Mesothelial cell of epicardium (in vitro differentiated cells): Measurements from ENCODE around the gene REPIN1. TPM values are rescaled to one million over a fixed set of nuclear protein-coding genes. Genes with fewer than 3 reads are reported as not detected.

ENCODE experiments used
- DNase-seq, 2 experiments: peaks; one replicate each; pipeline ENCODE4 v3.0.0; 2021; ENCODE audit warnings: low spot score in 2 of 2; ENCODE audit not compliant: unreplicated experiment in 2 of 2
- H3K27ac Mint-ChIP-seq: 2 replicates; pipeline ENCODE4 v1.8.0; 2021; ENCODE audit warnings: mixed read lengths
- H3K27me3 Mint-ChIP-seq: 2 replicates; pipeline ENCODE4 v1.8.0; 2021; ENCODE audit warnings: low read depth, mixed read lengths
- H3K36me3 Mint-ChIP-seq: 2 replicates; pipeline ENCODE4 v1.8.0; 2021; ENCODE audit warnings: mixed read lengths
- H3K4me1 Mint-ChIP-seq: 2 replicates; pipeline ENCODE4 v1.8.0; 2021; ENCODE audit warnings: mixed read lengths
- H3K4me3 Mint-ChIP-seq: 2 replicates; pipeline ENCODE4 v1.8.0; 2021; ENCODE audit warnings: mild to moderate bottlenecking, moderate library complexity, mixed read lengths
- H3K9me3 Mint-ChIP-seq: 2 replicates; pipeline ENCODE4 v1.8.0; 2021; ENCODE audit warnings: mixed read lengths
- total RNA-seq: library from RNA; stranded (reverse); gene quantifications from 3 replicates; pipeline ENCODE4 v1.2.1, GENCODE V29; 2021
- TF ChIP-seq, protein P1 (sequence below): fragments of 200-600 bp; sonication (generic); IDR thresholded peaks from one replicate; pipeline ENCODE4 v1.5.0; 2021; ENCODE audit warnings: antibody characterized with exemption; ENCODE audit not compliant: unreplicated experiment

The REPIN1 gene
- total RNA-seq, 1 donor from 2014 or later = 148 TPM

DNA sequence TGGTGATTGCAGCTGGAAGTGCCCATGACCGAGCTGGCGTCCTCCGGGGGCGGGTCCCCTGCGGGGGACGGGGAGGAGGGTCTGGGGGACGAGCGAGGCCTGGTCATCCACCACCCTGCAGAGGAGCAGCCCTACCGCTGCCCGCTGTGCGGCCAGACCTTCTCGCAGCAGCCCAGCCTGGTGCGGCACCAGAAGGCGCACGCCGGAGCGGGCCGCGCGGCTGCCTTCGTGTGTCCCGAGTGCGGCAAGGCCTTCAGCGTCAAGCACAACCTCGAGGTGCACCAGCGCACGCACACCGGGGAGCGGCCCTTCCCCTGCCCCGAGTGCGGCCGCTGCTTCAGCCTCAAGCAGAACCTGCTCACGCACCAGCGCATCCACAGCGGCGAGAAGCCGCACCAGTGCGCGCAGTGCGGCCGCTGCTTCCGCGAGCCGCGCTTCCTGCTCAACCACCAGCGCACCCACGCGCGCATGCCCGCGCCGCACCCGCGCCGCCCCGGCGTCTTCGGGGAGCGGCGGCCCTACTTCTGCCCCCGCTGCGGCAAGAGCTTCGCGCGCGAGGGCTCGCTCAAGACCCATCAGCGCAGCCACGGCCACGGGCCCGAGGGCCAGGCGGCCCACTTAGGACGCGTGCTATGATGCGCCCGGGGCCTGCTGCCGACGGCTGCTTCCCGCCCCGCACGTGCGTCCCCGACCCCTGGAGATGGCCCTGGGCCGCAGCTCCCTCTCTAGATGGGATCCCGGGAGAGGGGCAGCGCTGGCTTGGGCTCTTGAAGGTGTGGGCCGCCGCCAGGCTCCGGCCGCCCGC lies 39.2 kb downstream of the REPIN1 start:
- TF ChIP-seq, protein P1, sequence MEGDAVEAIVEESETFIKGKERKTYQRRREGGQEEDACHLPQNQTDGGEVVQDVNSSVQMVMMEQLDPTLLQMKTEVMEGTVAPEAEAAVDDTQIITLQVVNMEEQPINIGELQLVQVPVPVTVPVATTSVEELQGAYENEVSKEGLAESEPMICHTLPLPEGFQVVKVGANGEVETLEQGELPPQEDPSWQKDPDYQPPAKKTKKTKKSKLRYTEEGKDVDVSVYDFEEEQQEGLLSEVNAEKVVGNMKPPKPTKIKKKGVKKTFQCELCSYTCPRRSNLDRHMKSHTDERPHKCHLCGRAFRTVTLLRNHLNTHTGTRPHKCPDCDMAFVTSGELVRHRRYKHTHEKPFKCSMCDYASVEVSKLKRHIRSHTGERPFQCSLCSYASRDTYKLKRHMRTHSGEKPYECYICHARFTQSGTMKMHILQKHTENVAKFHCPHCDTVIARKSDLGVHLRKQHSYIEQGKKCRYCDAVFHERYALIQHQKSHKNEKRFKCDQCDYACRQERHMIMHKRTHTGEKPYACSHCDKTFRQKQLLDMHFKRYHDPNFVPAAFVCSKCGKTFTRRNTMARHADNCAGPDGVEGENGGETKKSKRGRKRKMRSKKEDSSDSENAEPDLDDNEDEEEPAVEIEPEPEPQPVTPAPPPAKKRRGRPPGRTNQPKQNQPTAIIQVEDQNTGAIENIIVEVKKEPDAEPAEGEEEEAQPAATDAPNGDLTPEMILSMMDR = no peak
- no peak for DNase-seq
- Mint-ChIP-seq H3K27me3 (no peaks in the 10 kb centered on the region), H3K9me3 (no peaks in the 10 kb centered on the region), H3K4me3 (no peak overlapping the region), H3K4me1 (peaks cover 33% of the 10 kb centered on the region), H3K27ac (no peak overlapping the region), H3K36me3 (peaks cover 7% of the 10 kb centered on the region)

DNA sequence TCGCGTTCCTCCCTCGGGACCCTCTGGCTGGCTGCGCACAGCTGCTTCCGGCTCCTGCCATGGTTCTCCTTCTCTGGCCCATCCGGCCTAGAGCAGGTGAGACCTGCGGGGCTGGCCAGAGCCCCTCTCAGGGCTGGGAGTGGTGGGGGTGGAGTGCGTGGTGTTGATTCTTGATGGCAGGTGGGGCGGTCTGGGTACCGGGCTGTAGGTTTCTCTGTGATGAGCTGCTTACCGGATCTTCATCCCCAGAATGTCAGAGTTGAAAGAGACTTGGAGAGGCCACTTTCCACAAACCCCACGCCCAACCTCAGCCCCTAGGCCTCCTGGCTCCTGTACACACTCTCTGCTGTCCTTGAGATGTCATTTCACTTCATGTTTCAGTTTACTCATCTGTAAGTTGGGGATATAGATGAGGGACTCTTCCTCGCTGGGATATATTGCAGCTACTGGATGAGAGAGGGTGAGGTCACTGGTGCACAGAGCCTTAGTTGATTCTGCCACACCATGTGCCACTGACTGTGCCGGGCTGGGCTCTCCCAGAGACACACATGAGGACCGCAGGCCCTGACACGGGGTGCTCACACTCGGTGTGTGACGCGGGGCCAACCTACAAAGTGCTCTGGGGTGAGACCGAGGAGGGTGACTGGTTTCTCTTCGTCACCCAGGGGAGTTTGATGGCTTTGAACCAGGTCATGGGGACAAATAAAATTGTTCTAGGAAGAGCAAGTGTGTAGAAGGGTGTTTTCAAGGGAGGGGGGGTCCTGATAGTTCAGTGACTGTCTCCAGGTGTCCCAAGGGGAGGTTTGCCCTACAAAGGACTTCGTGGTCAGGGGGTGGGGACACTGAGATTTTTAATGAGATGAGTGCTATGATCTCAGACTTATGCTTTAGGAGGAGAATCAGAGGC lies 40.0 kb downstream of the REPIN1 start:
- no peaks in the 10 kb centered on the region for H3K27me3 Mint-ChIP-seq
- H3K27ac Mint-ChIP-seq = peak overlapping the region; percentile 64
- no peak for DNase-seq
- TF ChIP-seq, protein P1 = no peak
- H3K4me3 Mint-ChIP-seq = no peak overlapping the region
- H3K9me3 Mint-ChIP-seq = no peaks in the 10 kb centered on the region
- H3K36me3 Mint-ChIP-seq = peaks cover 7% of the 10 kb centered on the region
- peaks cover 27% of the 10 kb centered on the region for H3K4me1 Mint-ChIP-seq

DNA sequence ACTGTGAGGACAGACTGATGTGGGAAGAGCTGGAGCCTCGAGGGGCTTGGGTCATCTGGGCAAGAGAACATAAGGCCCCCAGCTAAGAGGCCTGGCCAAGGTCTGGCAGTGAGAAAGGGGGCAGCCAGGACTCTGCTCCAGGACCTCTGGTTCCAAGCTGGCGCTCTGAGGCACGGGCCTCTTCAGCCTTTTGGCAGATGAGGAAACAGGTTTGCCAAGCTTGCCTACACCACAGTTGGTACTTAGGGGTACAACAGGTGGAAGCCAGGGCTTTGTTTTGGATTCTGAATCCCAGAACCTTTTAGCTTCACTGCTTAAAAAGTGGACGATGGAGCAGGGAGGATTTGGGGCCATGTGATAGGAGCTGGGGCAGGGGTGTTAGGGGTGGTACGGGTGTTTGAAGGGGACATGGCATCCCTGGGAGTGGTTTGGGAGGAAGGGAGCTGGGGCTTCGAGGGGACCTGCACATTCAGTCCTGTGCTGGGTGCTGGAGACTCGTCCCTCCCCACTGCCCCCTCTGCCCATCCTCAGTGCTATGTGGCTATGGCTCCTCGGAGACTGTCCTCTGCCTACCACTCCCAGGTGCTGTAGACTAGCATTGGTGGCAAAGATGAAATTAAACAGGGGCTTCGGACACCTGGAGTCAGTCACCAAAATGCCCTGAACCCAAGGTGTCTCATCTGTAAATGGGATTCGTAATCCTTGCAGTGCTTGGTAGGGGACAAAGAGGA lies 40.8 kb downstream of the REPIN1 start:
- no peak overlapping the region for H3K4me3 Mint-ChIP-seq
- DNase-seq = no peak
- peaks cover 7% of the 10 kb centered on the region for H3K36me3 Mint-ChIP-seq
- H3K27ac Mint-ChIP-seq = no peak overlapping the region
- no peaks in the 10 kb centered on the region for H3K27me3 Mint-ChIP-seq
- H3K9me3 Mint-ChIP-seq = no peaks in the 10 kb centered on the region
- TF ChIP-seq, protein P1 = no peak
- peaks cover 20% of the 10 kb centered on the region for H3K4me1 Mint-ChIP-seq

DNA sequence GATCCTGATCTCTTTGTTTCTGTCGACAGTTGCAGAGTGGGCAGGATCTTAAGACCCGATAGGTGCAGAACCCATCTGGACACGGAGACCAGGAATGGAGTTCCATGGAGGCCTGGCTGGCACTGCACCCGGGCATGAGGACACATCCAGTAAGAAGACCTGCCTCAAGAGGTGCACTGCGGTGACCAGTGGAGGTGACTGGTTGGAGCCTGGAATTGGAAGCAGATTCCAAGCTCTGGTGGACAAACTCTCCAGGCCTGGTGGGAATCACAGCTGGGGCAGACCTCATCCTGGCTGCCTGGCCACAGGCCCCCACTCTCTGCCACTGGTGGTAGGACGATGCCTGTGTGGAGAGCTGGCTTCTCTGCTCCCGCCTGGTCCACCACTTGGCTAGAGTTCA lies 41.5 kb downstream of the REPIN1 start:
- H3K4me3 Mint-ChIP-seq = no peak overlapping the region
- H3K4me1 Mint-ChIP-seq = peaks cover 18% of the 10 kb centered on the region

More for the DNA sequence above, 41.5 kb downstream of the REPIN1 start:
- Mint-ChIP-seq H3K27ac (no peak overlapping the region), H3K27me3 (no peaks in the 10 kb centered on the region), H3K9me3 (no peaks in the 10 kb centered on the region), H3K36me3 (peaks cover 7% of the 10 kb centered on the region)
- DNase-seq = no peak
- TF ChIP-seq, protein P1 = no peak
